Measurements from ENCODE around the gene WDR31.
"Not testable (repeated sequence)": the region's sequence is repeated elsewhere in the genome, so short reads cannot be mapped to it uniquely, and the experiment has no call there.

WDR31 gene

GRCh38 chr9:113368348-113368981 is 28.4 kb upstream of the WDR31 start (continued):
- TF ChIP-seq REST (tag by site-specific recombination; IDR thresholded peaks at IDR 0.05) (no peak), ZNF558 (tag by site-specific recombination; IDR thresholded peaks at IDR 0.05) (no peak), ZNF114 (tag by site-specific recombination; IDR thresholded peaks at IDR 0.05) (no peak), SP7 (tag by site-specific recombination; IDR thresholded peaks at IDR 0.05) (no peak), KLF9 (tag by site-specific recombination; IDR thresholded peaks at IDR 0.05; ENCODE audit: low read depth) (no peak), ZFP69B (tag by site-specific recombination; IDR thresholded peaks at IDR 0.05) (no peak), ZNF449 (tag by site-specific recombination; IDR thresholded peaks at IDR 0.05) (no peak)

- H3K27ac ChIP-seq (ENCODE audit: extremely low read depth, low read depth, low read length); H3K4me3 ChIP-seq (ENCODE audit: low read depth, low read length); CTCF ChIA-PET; H3K36me3 ChIP-seq (ENCODE audit: control insufficient read depth in 2 of 2, insufficient read depth in 1 of 2, low read length in 2 of 2); H3K9me3 ChIP-seq (ENCODE audit: control insufficient read depth, insufficient read depth, low read depth, low read length); H3K4me1 ChIP-seq (ENCODE audit: control insufficient read depth, insufficient read depth, low read length): not testable (repeated sequence)
- POLR2A ChIA-PET, result interaction anchor here (0.7 to 1.9 kb wide), 3 partner anchors 25 to 144 kb away, joined by 4 to 10 read pairs (median 6); partner anchors contain the start of gene WDR31
Measured at GRCh38 chr9:113365652-113366051, 25.6 kb upstream of the WDR31 start.

GRCh38 chr9:113364951-113365350 is 24.9 kb upstream of the WDR31 start:
- TF ChIP-seq ZNF791 (tag by site-specific recombination; IDR thresholded peaks at IDR 0.05) (no peak), ZNF701 (tag by site-specific recombination; IDR thresholded peaks at IDR 0.05) (no peak), ZNF747 (tag by site-specific recombination; IDR thresholded peaks at IDR 0.05) (no peak)
- H3K36me3 ChIP-seq (ENCODE audit: control insufficient read depth in 2 of 2, insufficient read depth in 1 of 2, low read length in 2 of 2), result no peaks in the 10 kb centered on the region
- POLR2A ChIA-PET, result interaction anchor here (1.5 to 1.9 kb wide), 2 partner anchors 12 to 24 kb away, joined by 4 to 10 read pairs; partner anchors contain the start of genes HDHD3 and WDR31
- no peaks in the 10 kb centered on the region for H3K4me1 ChIP-seq (ENCODE audit: control insufficient read depth, insufficient read depth, low read length)
- no peaks in the 10 kb centered on the region for H3K9me3 ChIP-seq (ENCODE audit: control insufficient read depth, insufficient read depth, low read depth, low read length)
- CTCF ChIA-PET, result interaction anchor here (0.6 to 1.1 kb wide), 4 partner anchors 10 to 68 kb away, joined by 3 read pairs; no protein-coding TSS in a partner anchor
- H3K27ac ChIP-seq (ENCODE audit: extremely low read depth, low read depth, low read length), result no peak overlapping the region
- H3K4me3 ChIP-seq (ENCODE audit: low read depth, low read length), result no peak overlapping the region

GRCh38 chr9:113363336-113363735 is 23.3 kb upstream of the WDR31 start:
- Histone ChIP-seq H3K36me3 (ENCODE audit: control insufficient read depth in 2 of 2, insufficient read depth in 1 of 2, low read length in 2 of 2) (no peaks in the 10 kb centered on the region), H3K4me3 (ENCODE audit: low read depth, low read length) (no peak overlapping the region), H3K27ac (ENCODE audit: extremely low read depth, low read depth, low read length) (no peak overlapping the region), H3K4me1 (ENCODE audit: control insufficient read depth, insufficient read depth, low read length) (no peaks in the 10 kb centered on the region), H3K9me3 (ENCODE audit: control insufficient read depth, insufficient read depth, low read depth, low read length) (no peaks in the 10 kb centered on the region)
- ChIA-PET POLR2A (interaction anchor here (0.6 to 1.1 kb wide), 2 partner anchors 47 to 88 kb away, joined by 3 read pairs; partner anchors contain the start of genes C9orf43, CDC26, POLE3 and PRPF4), CTCF (interaction anchor here (1.1 to 2.0 kb wide), 3 partner anchors 51 to 89 kb away, joined by 3 to 5 read pairs (median 3); partner anchors contain the start of genes CDC26 and PRPF4)
- TF ChIP-seq ZNF404 (tag by site-specific recombination; IDR thresholded peaks at IDR 0.05) (no peak), ZNF121 (tag by site-specific recombination; IDR thresholded peaks at IDR 0.05) (peak; percentile 15; the same call in 1 of the 2 replicates)

Measured in HEK293 (cell line).